Spleen (tissue), 11 donors: ENCODE results near the gene RALY. TPM values are rescaled to one million over a fixed set of nuclear protein-coding genes. Genes with fewer than 3 reads are reported as not detected.

Experiments used
- DNase-seq: peaks from one replicate; pipeline ENCODE4 v3.0.0-alpha.2; 2020
- H3K27ac ChIP-seq, 8 donors: fragments of 200-600 bp; sonication (generic) in 7 of 8; 1 replicate in 4 of 8; 2 replicates in 4 of 8; pipeline versions ENCODE4 v1.5.0 to v1.8.0; 2016 to 2021; ENCODE audit warnings: inconsistent platforms in 4 of 8, mild to moderate bottlenecking in 4 of 8, moderate library complexity in 1 of 8
- H3K27me3 ChIP-seq, 7 donors: fragments of 200-600 bp; sonication (generic) in 6 of 7; replicated peaks in 1 of 7; 1 replicate in 4 of 7; 2 replicates in 3 of 7; pipeline versions ENCODE4 v1.5.0 to v1.8.0; 2016 to 2021; ENCODE audit warnings: inconsistent platforms in 3 of 7, mild to moderate bottlenecking in 1 of 7
- H3K36me3 ChIP-seq, 6 donors: fragments of 200-600 bp; sonication (generic) in 5 of 6; 1 replicate in 4 of 6; 2 replicates in 2 of 6; pipeline versions ENCODE4 v1.5.0 to v1.8.0; 2016 to 2021; ENCODE audit warnings: inconsistent platforms in 2 of 6
- H3K4me1 ChIP-seq, 6 donors: fragments of 200-600 bp; sonication (generic) in 5 of 6; 1 replicate in 3 of 6; 2 replicates in 3 of 6; pipeline versions ENCODE4 v1.5.0 to v1.8.0; 2016 to 2021; ENCODE audit warnings: inconsistent platforms in 3 of 6
- H3K4me3 ChIP-seq, 8 donors: fragments of 200-600 bp; sonication (generic) in 7 of 8; 1 replicate in 4 of 8; 2 replicates in 4 of 8; pipeline versions ENCODE4 v1.5.0 to v1.8.0; 2016 to 2021; ENCODE audit warnings: inconsistent platforms in 4 of 8, mild to moderate bottlenecking in 4 of 8, moderate library complexity in 2 of 8
- H3K9me3 ChIP-seq, 8 donors: fragments of 200-600 bp; sonication (generic) in 7 of 8; 1 replicate in 4 of 8; 2 replicates in 4 of 8; pipeline versions ENCODE4 v1.5.0 to v1.8.0; 2016 to 2021; ENCODE audit warnings: inconsistent platforms in 4 of 8
- CTCF ChIP-seq, 11 experiments: fragments of 200-600 bp in 7 of 11; fragments of 450-650 bp in 4 of 11; sonication (generic) in 4 of 11; IDR thresholded peaks in 8 of 11; conservative IDR thresholded peaks in 3 of 11; 1 replicate in 7 of 11; 2 replicates in 4 of 11; pipeline versions ENCODE4 v1.4.0 to v1.8.0; 2016 to 2021; ENCODE audit warnings: antibody characterized with exemption in 11 of 11, inconsistent platforms in 4 of 11, mild to moderate bottlenecking in 1 of 11
- POLR2A ChIP-seq, 3 donors: fragments of 450-650 bp; IDR thresholded peaks; one replicate each; pipeline ENCODE4 v1.5.1; 2017; ENCODE audit warnings: antibody characterized with exemption in 3 of 3, mild to moderate bottlenecking in 1 of 3
- POLR2AphosphoS5 ChIP-seq, 3 donors: sonication (generic); formaldehyde crosslinking; IDR thresholded peaks; one replicate each; pipeline ENCODE4 v1.5.1; 2017; ENCODE audit warnings: antibody characterized with exemption in 3 of 3
- WGBS, 5 donors: extraction: QIAGEN DNeasy Blood & Tissue Kit in 3 of 5; methylation state at CpG; one replicate each; pipeline versions ENCODE4 v1.1.5 to v1.1.7; 2013 to 2018; 5-methylcytosine and 5-hydroxymethylcytosine counted together
- intact Hi-C: fragments of 100-400 bp; cut with DNase I; formaldehyde crosslinking; loops from one replicate; pipeline ENCODE4 v1.15.0; 2023; ENCODE audit warnings: low total_unique reads
- polyA plus RNA-seq, 3 donors: library from polyadenylated mRNA; stranded (reverse); fragments of 200-250 nt; gene quantifications; one replicate each; pipeline ENCODE4 v1.2.1, GENCODE V29; 2013
- total RNA-seq, 7 donors: library from RNA; depleted of rRNA in 3 of 7; stranded (reverse); fragments of >200 nt in 3 of 7; fragmentation: NEBNext Ultra II Directional in 4 of 7; extraction: Animal tissue kit (Norgen Biotek cat#: 25700) in 4 of 7; gene quantifications; one replicate each; pipeline versions ENCODE4 v1.1.0 to v1.2.1, GENCODE V29; 2016 to 2021
- donor health status: healthy with polysubstance abuse.
- donor health status: DM: no; HTN: no; CAD: no; lungs with moderate emphysema.
- donor health status: DM: no; HTN: no; CAD: no.
- donor health status: Bipolar disorder and iron deficiency.
- donor health status: healthy.
- donor health status: DM: no; HTN: no; CAD: no.
- donor health status: DM: yes; HTN: yes; CAD: no.

The RALY gene
- total and polyA plus RNA-seq, 10 donors, result 72.9 to 133 (median 99.7) TPM

- TF ChIP-seq POLR2A (IDR thresholded peaks at IDR 0.05), result no peak
- peak in 2 of 3 donors; percentile 26 to 57 for TF ChIP-seq POLR2AphosphoS5 (IDR thresholded peaks at IDR 0.05)
- no peak for DNase-seq
- peaks cover 0 to 98% (median 77%) of the 10 kb centered on the region in 6 donors for H3K36me3 ChIP-seq
- peaks cover 0 to 4% (median 0%) of the 10 kb centered on the region in 6 donors for H3K4me1 ChIP-seq
- intact Hi-C loops, result loop anchor here (10.0 kb wide), 1 partner anchor 161 kb away; no protein-coding TSS in a partner anchor
- no peak overlapping the region for H3K27ac ChIP-seq
- no peak overlapping the region for H3K4me3 ChIP-seq
- H3K27me3 ChIP-seq, result no peaks in the 10 kb centered on the region
- 93 to 98% (median 95%) methylated on average over 15 to 16 of the region's 16 CpGs for WGBS, 5 donors
- no peaks in the 10 kb centered on the region for H3K9me3 ChIP-seq
Measured at GRCh38 chr20:34075647-34076046, 81.9 kb downstream of the RALY start.

GRCh38 chr20:34076952-34077351 is 83.2 kb downstream of the RALY start:
- Histone ChIP-seq H3K4me3 (no peak overlapping the region), H3K9me3 (no peaks in the 10 kb centered on the region), H3K27ac (no peak overlapping the region), H3K4me1 (no peaks in the 10 kb centered on the region), H3K36me3 (peaks cover 0 to 100% (median 87%) of the 10 kb centered on the region in 6 donors), H3K27me3 (no peaks in the 10 kb centered on the region)
- DNase-seq, result no peak
- intact Hi-C loops, result loop anchor here (10.0 kb wide), 1 partner anchor 162 kb away; no protein-coding TSS in a partner anchor
- WGBS, 5 donors, result 92 to 96% (median 93%) methylated on average over 14 to 20 of the region's 20 CpGs
- TF ChIP-seq POLR2A (IDR thresholded peaks at IDR 0.05) (no peak), CTCF (IDR thresholded peaks at IDR 0.05 in 8 of 11, conservative IDR thresholded peaks at IDR 0.05 in 3 of 11) (no peak), POLR2AphosphoS5 (IDR thresholded peaks at IDR 0.05) (peak in 1 of 3 donors; percentile 58)

GRCh38 chr20:34078540-34078939 is 84.8 kb downstream of the RALY start:
- Histone ChIP-seq H3K27ac (no peak overlapping the region), H3K4me3 (no peak overlapping the region), H3K9me3 (no peaks in the 10 kb centered on the region), H3K36me3 (peaks cover 0 to 100% (median 82%) of the 10 kb centered on the region in 6 donors), H3K4me1 (peaks cover 0 to 9% (median 2%) of the 10 kb centered on the region in 6 donors), H3K27me3 (no peaks in the 10 kb centered on the region)
- no peak for DNase-seq
- WGBS, 5 donors, result 89 to 99% (median 97%) methylated on average over 5 of the region's 5 CpGs
- TF ChIP-seq CTCF (IDR thresholded peaks at IDR 0.05 in 8 of 11, conservative IDR thresholded peaks at IDR 0.05 in 3 of 11) (no peak), POLR2A (IDR thresholded peaks at IDR 0.05) (no peak), POLR2AphosphoS5 (IDR thresholded peaks at IDR 0.05) (no peak)
- intact Hi-C loops, result loop anchor here (10.0 kb wide), 1 partner anchor 164 kb away; no protein-coding TSS in a partner anchor

- intact Hi-C loops, result loop anchor here (10.0 kb wide), 1 partner anchor 165 kb away; no protein-coding TSS in a partner anchor
- WGBS, 5 donors, result 94 to 100% (median 97%) methylated on average over 6 of the region's 6 CpGs
- Histone ChIP-seq H3K9me3 (no peaks in the 10 kb centered on the region), H3K27ac (no peak overlapping the region), H3K4me1 (peaks cover 0 to 12% (median 5%) of the 10 kb centered on the region in 6 donors), H3K36me3 (peaks cover 0 to 100% (median 78%) of the 10 kb centered on the region in 6 donors), H3K27me3 (no peaks in the 10 kb centered on the region), H3K4me3 (no peak overlapping the region)
- TF ChIP-seq POLR2AphosphoS5 (IDR thresholded peaks at IDR 0.05) (peak in 1 of 3 donors; percentile 54), CTCF (IDR thresholded peaks at IDR 0.05 in 8 of 11, conservative IDR thresholded peaks at IDR 0.05 in 3 of 11) (no peak)
- no peak for DNase-seq
Measured at GRCh38 chr20:34079818-34080217, 86.1 kb downstream of the RALY start.
